NCI-H2196 (cell line): ENCODE data around the gene CRABP2.
A peak's percentile ranks its signal among the peaks of the same experiment; 100 is the strongest.

Source experiments
- DNase-seq: peaks from one replicate; lab custom pipeline; 2025; ENCODE audit not compliant: unreplicated experiment; lab: John Stamatoyannopoulos, UW

Gene CRABP2

GRCh38 chr1:156656806-156657740 lies 48.3 kb downstream of the CRABP2 start:
- peak; percentile 85 for DNase-seq

GRCh38 chr1:156655904-156656516 lies 49.4 kb downstream of the CRABP2 start:
- no peak for DNase-seq

GRCh38 chr1:156655151-156655903 lies 50.1 kb downstream of the CRABP2 start:
- DNase-seq = peak; percentile 67

GRCh38 chr1:156654700-156655099 lies 50.7 kb downstream of the CRABP2 start:
- no peak for DNase-seq

GRCh38 chr1:156652992-156653355 lies 52.4 kb downstream of the CRABP2 start:
- DNase-seq = no peak

- DNase-seq = peak; percentile 8
Measured at GRCh38 chr1:156652131-156652991, 53.0 kb downstream of the CRABP2 start.
